Stimulated activated CD4-positive, alpha-beta T cell treated with anti-CD3 and anti-CD28 coated beads, Interleukin-2, amount 100 ng/mL, for 48 hours (primary cell): ENCODE results near the gene EVA1C.
"Not testable (repeated sequence)": the region's sequence is repeated elsewhere in the genome, so short reads cannot be mapped to it uniquely, and the experiment has no call there.

Experiments used
- DNase-seq, 2 donors: peaks; one replicate each; pipeline ENCODE4 v3.0.0-alpha.2; 2020

Gene EVA1C

GRCh38 chr21:32425628-32426027 lies 13.1 kb downstream of the EVA1C start:
- DNase-seq: no peak

- no peak for DNase-seq
Measured at GRCh38 chr21:32426066-32426465, 13.6 kb downstream of the EVA1C start.

GRCh38 chr21:32426592-32427051 lies 14.1 kb downstream of the EVA1C start:
- DNase-seq: no peak

- DNase-seq: no peak
Measured at GRCh38 chr21:32427958-32428623, 15.6 kb downstream of the EVA1C start.

GRCh38 chr21:32432982-32433660 lies 20.6 kb downstream of the EVA1C start:
- DNase-seq: not testable (repeated sequence)

GRCh38 chr21:32437729-32438128 lies 25.2 kb downstream of the EVA1C start:
- DNase-seq: no peak

- no peak for DNase-seq
Measured at GRCh38 chr21:32442566-32443318, 30.2 kb downstream of the EVA1C start.

- DNase-seq: no peak
Measured at GRCh38 chr21:32445101-32445500, 32.6 kb downstream of the EVA1C start.

GRCh38 chr21:32446440-32446839 lies 33.9 kb downstream of the EVA1C start:
- DNase-seq: not testable (repeated sequence)

- no peak for DNase-seq
Measured at GRCh38 chr21:32447224-32447623, 34.7 kb downstream of the EVA1C start.

GRCh38 chr21:32448803-32449594 lies 36.5 kb downstream of the EVA1C start:
- DNase-seq: no peak

- DNase-seq: not testable (repeated sequence)
Measured at GRCh38 chr21:32450881-32451701, 38.6 kb downstream of the EVA1C start.

GRCh38 chr21:32452191-32452590 lies 39.7 kb downstream of the EVA1C start:
- DNase-seq: not testable (repeated sequence)

GRCh38 chr21:32452641-32453040 lies 40.1 kb downstream of the EVA1C start:
- no peak for DNase-seq

- DNase-seq: no peak
Measured at GRCh38 chr21:32455548-32455947, 43.0 kb downstream of the EVA1C start.

- no peak for DNase-seq
Measured at GRCh38 chr21:32456497-32456918, 44.0 kb downstream of the EVA1C start.

- DNase-seq: no peak
Measured at GRCh38 chr21:32457360-32457840, 44.9 kb downstream of the EVA1C start.

- DNase-seq: no peak
Measured at GRCh38 chr21:32457962-32458361, 45.5 kb downstream of the EVA1C start.

- no peak for DNase-seq
Measured at GRCh38 chr21:32459972-32460371, 47.5 kb downstream of the EVA1C start.

- no peak for DNase-seq
Measured at GRCh38 chr21:32461503-32461902, 49.0 kb downstream of the EVA1C start.

GRCh38 chr21:32462564-32462963 lies 50.1 kb downstream of the EVA1C start:
- not testable (repeated sequence) for DNase-seq

GRCh38 chr21:32463367-32463766 lies 50.9 kb downstream of the EVA1C start:
- no peak for DNase-seq
